ENCODE measurements around the gene MPL.

MPL gene

DNA sequence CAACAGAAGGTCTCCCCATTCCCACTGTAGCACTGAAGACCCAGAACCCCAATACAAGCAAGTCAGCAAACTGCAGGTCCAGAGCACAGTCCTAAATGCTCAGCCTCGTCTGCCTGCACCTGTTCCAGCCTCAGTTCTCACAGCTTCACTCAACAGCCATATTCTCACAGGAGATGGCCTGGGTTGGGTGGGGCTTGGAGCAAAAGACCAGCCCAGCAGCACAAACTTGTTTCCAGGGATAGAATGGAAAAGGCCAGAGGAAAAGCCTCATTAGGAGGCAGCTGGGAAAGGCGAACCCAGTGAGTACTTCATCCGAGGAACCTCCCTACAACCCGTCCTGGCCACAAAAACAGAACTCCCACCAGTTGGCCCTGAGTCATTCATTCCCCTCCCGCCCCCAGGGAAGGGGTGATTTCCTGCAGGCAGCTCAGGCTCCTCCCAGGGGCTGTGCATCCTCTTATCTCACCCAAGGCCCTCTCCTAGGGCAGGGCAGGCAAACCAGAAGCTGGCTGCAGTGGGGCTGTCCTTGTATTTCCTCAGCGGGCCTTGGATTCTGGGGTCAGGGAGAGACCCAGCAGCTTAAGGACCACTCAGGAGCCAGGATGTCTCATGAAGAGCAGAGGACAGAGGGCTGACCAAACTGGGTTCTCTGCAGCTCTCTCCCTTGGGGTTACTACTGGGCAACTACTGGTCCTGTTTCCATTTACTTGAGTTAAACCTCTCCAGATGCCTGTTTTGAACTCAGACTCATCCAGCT, 7.4 kb upstream of the MPL start:
- H3K9ac ChIP-seq (ENCODE audit: low read length), result no peak overlapping the region
- H3K27ac ChIP-seq (ENCODE audit: low read depth, low read length), result no peak overlapping the region
- H3K27me3 ChIP-seq (ENCODE audit: control insufficient read depth, insufficient read depth, low read length), result no peaks in the 10 kb centered on the region
- peaks cover 16% of the 10 kb centered on the region for H3K9me3 ChIP-seq (ENCODE audit: control insufficient read depth, insufficient read depth, low read depth, low read length)
- no peak overlapping the region for H3K4me3 ChIP-seq (ENCODE audit: low read depth, low read length)
- H3K36me3 ChIP-seq (ENCODE audit: control insufficient read depth, insufficient read depth, low read length), result no peaks in the 10 kb centered on the region
- H3K4me1 ChIP-seq (ENCODE audit: control insufficient read depth, insufficient read depth, low read length), result peaks cover 13% of the 10 kb centered on the region

DNA sequence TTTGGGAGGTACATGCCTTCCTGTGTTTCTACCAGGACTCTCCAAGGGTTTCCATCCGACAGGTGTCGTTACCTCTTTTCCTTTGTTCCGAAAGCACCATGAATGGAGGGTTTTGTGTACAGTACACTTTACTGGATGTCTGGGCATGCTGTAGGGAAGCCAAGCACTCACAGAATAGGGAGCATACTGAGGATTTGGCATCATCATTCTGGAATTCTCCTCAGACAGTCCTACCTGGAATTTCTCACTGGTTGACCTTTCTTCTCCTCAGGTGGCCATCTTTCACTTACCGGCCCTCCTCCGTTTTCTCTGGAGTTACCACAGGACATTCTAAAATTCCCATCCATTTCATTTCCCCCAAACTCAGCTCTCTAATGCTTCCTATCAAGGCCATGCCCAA, 5.9 kb upstream of the MPL start:
- Histone ChIP-seq H3K9ac (ENCODE audit: low read length) (no peak overlapping the region), H3K27ac (ENCODE audit: low read depth, low read length) (no peak overlapping the region), H3K4me3 (ENCODE audit: low read depth, low read length) (no peak overlapping the region), H3K36me3 (ENCODE audit: control insufficient read depth, insufficient read depth, low read length) (no peaks in the 10 kb centered on the region), H3K4me1 (ENCODE audit: control insufficient read depth, insufficient read depth, low read length) (peaks cover 13% of the 10 kb centered on the region), H3K9me3 (ENCODE audit: control insufficient read depth, insufficient read depth, low read depth, low read length) (peaks cover 13% of the 10 kb centered on the region), H3K27me3 (ENCODE audit: control insufficient read depth, insufficient read depth, low read length) (no peaks in the 10 kb centered on the region)

DNA sequence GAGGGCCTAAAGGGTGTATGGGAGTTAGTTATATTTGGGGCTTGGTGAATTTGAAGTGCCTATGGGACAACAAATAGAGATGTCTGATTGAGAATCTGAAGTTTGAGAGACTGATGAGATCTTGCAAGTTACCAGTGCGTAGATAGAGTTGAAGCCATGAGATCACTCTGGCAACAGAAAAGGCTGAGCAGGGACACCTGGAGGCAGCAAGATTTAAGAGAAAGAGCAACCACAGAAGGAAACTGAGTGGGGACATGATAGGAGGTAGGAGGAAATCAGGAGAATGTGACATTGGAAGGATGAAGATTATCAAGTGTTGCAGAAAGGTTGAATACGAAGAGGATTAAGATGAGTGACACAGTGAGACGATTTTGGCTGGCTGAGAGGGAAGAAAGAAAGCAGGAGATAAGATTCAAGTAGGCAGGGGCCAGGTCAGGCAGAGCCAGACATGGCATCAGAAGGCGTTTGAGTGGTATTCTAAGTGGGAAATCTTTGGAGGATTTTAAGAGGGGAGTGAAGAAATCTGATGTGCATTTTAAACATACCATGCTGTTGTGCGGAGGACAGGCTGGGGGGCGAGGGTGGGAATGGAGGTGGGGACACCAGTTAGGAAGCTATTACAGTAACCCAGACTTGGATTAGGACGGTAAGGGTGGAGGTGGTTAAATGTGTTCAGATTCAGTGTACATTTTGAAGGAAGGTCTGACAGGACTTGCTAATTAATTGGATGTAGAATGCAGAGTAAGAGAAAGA, 3.0 kb upstream of the MPL start:
- peaks cover 13% of the 10 kb centered on the region for H3K4me1 ChIP-seq (ENCODE audit: control insufficient read depth, insufficient read depth, low read length)
- H3K27me3 ChIP-seq (ENCODE audit: control insufficient read depth, insufficient read depth, low read length), result no peaks in the 10 kb centered on the region
- no peak overlapping the region for H3K9ac ChIP-seq (ENCODE audit: low read length)
- H3K9me3 ChIP-seq (ENCODE audit: control insufficient read depth, insufficient read depth, low read depth, low read length), result no peaks in the 10 kb centered on the region
- H3K27ac ChIP-seq (ENCODE audit: low read depth, low read length), result no peak overlapping the region
- no peak overlapping the region for H3K4me3 ChIP-seq (ENCODE audit: low read depth, low read length)
- no peaks in the 10 kb centered on the region for H3K36me3 ChIP-seq (ENCODE audit: control insufficient read depth, insufficient read depth, low read length)

DNA sequence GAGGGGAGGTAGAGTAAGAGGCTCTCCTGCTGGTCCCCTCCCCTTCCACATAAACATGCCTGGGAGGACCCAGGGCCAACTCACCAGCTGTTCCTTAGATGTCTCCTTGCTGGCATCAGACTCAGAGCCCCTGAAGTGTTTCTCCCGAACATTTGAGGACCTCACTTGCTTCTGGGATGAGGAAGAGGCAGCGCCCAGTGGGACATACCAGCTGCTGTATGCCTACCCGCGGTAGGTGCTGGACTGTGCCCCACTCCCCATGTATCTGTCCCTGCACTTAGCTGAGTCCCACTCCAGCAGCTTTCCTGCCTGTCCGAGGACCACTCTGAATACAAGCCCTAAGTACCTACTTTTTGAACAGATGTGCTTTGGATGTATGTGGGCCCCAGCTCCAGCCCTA, 383 bp downstream of the MPL start:
- H3K4me1 ChIP-seq (ENCODE audit: control insufficient read depth, insufficient read depth, low read length), result no peaks in the 10 kb centered on the region
- no peak overlapping the region for H3K4me3 ChIP-seq (ENCODE audit: low read depth, low read length)
- no peaks in the 10 kb centered on the region for H3K27me3 ChIP-seq (ENCODE audit: control insufficient read depth, insufficient read depth, low read length)
- no peaks in the 10 kb centered on the region for H3K9me3 ChIP-seq (ENCODE audit: control insufficient read depth, insufficient read depth, low read depth, low read length)
- no peak overlapping the region for H3K9ac ChIP-seq (ENCODE audit: low read length)
- no peaks in the 10 kb centered on the region for H3K36me3 ChIP-seq (ENCODE audit: control insufficient read depth, insufficient read depth, low read length)
- no peak overlapping the region for H3K27ac ChIP-seq (ENCODE audit: low read depth, low read length)

DNA sequence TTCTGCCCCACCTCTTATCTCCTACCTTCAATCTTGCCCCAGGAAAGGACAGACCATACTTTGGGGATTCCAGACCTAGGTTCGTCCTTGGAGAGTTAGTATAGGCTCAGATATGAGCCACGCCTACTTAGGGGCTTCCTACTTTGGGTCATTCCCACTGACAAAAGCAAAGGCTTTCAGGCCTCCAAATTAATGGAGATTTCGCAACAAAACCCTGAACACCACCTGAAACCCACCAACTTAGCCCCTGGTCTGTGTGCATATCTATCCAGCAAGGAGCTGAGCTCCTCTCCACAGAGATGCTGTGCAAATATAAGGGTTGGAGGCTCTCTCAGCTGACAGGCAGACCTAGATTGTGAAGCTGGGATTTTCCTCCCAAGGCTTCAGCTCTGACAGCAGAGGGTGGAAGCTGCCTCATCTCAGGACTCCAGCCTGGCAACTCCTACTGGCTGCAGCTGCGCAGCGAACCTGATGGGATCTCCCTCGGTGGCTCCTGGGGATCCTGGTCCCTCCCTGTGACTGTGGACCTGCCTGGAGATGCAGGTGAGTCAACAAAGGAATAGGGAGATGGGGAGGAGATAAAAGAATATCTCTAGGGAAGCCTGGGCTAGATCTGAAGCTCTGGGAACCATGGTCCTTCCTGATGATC, 2.1 kb downstream of the MPL start:
- Histone ChIP-seq H3K4me3 (ENCODE audit: low read depth, low read length) (no peak overlapping the region), H3K36me3 (ENCODE audit: control insufficient read depth, insufficient read depth, low read length) (no peaks in the 10 kb centered on the region), H3K27me3 (ENCODE audit: control insufficient read depth, insufficient read depth, low read length) (no peaks in the 10 kb centered on the region), H3K9ac (ENCODE audit: low read length) (no peak overlapping the region), H3K9me3 (ENCODE audit: control insufficient read depth, insufficient read depth, low read depth, low read length) (no peaks in the 10 kb centered on the region), H3K4me1 (ENCODE audit: control insufficient read depth, insufficient read depth, low read length) (peaks cover 3% of the 10 kb centered on the region; the same call in 1 of the 2 replicates), H3K27ac (ENCODE audit: low read depth, low read length) (no peak overlapping the region)

DNA sequence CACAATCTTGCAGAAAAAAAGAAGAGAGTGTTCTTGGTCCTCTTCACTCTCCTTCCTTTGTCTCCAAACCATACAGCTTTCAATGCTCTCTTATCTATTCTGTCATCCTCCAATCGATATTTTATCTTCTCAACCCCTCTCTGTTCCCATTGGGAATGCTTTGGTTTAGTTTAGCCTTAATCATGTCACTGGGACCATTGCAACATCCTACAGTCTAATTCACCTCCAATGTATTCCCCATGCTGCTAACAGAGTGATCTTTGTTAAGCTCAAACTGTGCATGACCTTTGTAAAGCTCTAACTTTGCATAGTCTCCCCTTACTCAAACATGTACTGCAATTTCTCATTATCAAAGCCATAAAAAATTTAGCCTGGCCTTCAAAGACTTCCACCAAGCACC, 2.9 kb downstream of the MPL start:
- Histone ChIP-seq H3K9ac (ENCODE audit: low read length) (no peak overlapping the region), H3K27ac (ENCODE audit: low read depth, low read length) (no peak overlapping the region), H3K4me3 (ENCODE audit: low read depth, low read length) (no peak overlapping the region), H3K4me1 (ENCODE audit: control insufficient read depth, insufficient read depth, low read length) (peaks cover 3% of the 10 kb centered on the region; the same call in 1 of the 2 replicates), H3K36me3 (ENCODE audit: control insufficient read depth, insufficient read depth, low read length) (no peaks in the 10 kb centered on the region), H3K9me3 (ENCODE audit: control insufficient read depth, insufficient read depth, low read depth, low read length) (no peaks in the 10 kb centered on the region), H3K27me3 (ENCODE audit: control insufficient read depth, insufficient read depth, low read length) (no peaks in the 10 kb centered on the region)

DNA sequence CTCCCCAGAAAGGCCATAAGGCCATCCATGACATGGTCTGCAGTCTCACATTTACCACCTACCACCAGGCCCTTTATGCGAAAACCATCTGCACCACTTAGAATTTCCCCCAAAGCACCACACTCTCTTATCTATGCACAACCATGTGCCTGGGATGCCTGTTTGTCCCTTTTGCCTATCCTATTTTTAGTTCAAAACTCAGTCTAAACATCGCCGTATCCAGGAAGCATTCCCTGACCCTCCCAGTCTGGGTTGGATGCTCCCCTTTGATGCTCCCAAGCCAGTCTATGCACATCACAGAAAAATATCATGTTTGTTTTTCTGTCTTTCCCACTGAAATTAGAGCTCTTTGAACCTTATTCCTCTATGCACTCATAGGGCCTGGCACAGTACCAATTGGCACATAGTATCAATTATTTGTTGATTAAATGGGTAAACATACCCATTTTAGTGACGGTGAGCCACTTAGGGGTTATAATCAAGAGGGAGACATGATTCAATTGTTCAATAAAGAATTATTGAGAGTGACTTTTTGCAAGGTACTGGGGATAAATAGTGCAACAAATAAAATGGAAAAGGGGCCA, 6.7 kb downstream of the MPL start:
- no peak overlapping the region for H3K27ac ChIP-seq (ENCODE audit: low read depth, low read length)
- no peak overlapping the region for H3K4me3 ChIP-seq (ENCODE audit: low read depth, low read length)
- peaks cover 15% of the 10 kb centered on the region for H3K4me1 ChIP-seq (ENCODE audit: control insufficient read depth, insufficient read depth, low read length)
- no peak overlapping the region for H3K9ac ChIP-seq (ENCODE audit: low read length)
- H3K36me3 ChIP-seq (ENCODE audit: control insufficient read depth, insufficient read depth, low read length), result no peaks in the 10 kb centered on the region
- H3K9me3 ChIP-seq (ENCODE audit: control insufficient read depth, insufficient read depth, low read depth, low read length), result no peaks in the 10 kb centered on the region
- H3K27me3 ChIP-seq (ENCODE audit: control insufficient read depth, insufficient read depth, low read length), result peaks cover 4% of the 10 kb centered on the region; the same call in 1 of the 2 replicates

DNA sequence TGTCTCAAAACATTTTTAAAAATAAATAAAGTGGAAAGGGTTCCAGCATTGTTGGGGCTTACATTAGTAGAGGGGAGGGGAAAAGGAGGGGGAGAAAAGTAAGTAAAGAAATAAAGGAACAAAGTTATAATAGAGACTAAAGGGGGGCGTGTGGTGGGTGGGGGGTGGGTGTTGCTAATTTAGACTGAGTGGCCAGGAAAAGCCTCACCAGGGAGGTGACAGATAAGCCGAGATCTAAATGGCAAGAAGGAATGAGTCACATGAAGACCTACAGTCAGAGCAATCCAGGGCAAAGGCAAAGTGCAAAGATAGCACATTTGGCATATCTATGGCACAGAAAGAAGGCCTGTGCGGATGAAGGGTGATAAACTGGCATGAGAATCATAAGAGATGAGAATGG, 7.5 kb downstream of the MPL start:
- H3K27ac ChIP-seq (ENCODE audit: low read depth, low read length), result no peak overlapping the region
- no peak overlapping the region for H3K4me3 ChIP-seq (ENCODE audit: low read depth, low read length)
- no peaks in the 10 kb centered on the region for H3K36me3 ChIP-seq (ENCODE audit: control insufficient read depth, insufficient read depth, low read length)
- H3K9ac ChIP-seq (ENCODE audit: low read length), result no peak overlapping the region
- peaks cover 4% of the 10 kb centered on the region; the same call in 1 of the 2 replicates for H3K27me3 ChIP-seq (ENCODE audit: control insufficient read depth, insufficient read depth, low read length)
- H3K4me1 ChIP-seq (ENCODE audit: control insufficient read depth, insufficient read depth, low read length), result peaks cover 21% of the 10 kb centered on the region
- no peaks in the 10 kb centered on the region for H3K9me3 ChIP-seq (ENCODE audit: control insufficient read depth, insufficient read depth, low read depth, low read length)

DNA sequence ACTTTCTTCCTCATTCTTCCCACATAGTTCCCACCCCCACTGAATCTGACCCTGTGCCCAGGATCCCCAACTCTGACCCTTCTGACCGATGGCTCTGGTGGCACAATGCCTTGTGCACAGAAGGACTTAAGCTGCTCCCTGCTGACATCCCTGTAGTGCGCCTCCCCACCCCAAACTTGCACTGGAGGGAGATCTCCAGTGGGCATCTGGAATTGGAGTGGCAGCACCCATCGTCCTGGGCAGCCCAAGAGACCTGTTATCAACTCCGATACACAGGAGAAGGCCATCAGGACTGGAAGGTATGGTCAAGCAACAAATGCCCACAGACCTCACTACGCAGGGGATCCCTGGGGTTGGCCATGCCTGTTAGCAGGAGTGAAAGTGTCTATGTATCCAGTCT, 9.0 kb downstream of the MPL start:
- Histone ChIP-seq H3K27me3 (ENCODE audit: control insufficient read depth, insufficient read depth, low read length) (peaks cover 4% of the 10 kb centered on the region; the same call in 1 of the 2 replicates), H3K36me3 (ENCODE audit: control insufficient read depth, insufficient read depth, low read length) (no peaks in the 10 kb centered on the region), H3K9me3 (ENCODE audit: control insufficient read depth, insufficient read depth, low read depth, low read length) (no peaks in the 10 kb centered on the region), H3K4me3 (ENCODE audit: low read depth, low read length) (no peak overlapping the region), H3K9ac (ENCODE audit: low read length) (no peak overlapping the region), H3K4me1 (ENCODE audit: control insufficient read depth, insufficient read depth, low read length) (peaks cover 25% of the 10 kb centered on the region), H3K27ac (ENCODE audit: low read depth, low read length) (no peak overlapping the region)

DNA sequence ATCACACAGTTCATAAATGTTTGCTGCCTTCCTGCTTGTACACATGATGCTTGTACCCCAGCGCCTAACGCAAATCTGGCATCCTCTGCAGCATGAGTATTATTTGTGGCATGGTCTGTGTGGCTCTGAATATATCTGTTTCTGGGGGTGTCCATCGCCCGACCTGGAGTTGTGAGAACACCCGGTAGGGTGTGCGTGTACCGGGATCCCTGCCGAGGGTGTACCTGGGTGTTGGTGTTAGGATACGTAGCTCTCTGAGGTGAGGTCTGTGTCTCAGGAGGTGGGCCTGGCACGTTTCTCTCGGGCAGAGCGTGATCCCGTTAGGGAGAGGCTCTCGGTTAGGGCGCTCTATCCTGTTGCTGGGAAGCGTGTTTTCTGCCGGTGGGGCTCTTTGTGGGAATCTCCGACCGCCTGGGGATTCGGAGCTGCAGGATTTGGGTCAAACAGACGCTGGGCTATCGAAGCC, 10.8 kb downstream of the MPL start:
- Histone ChIP-seq H3K4me3 (ENCODE audit: low read depth, low read length) (peak overlapping the region; percentile 87), H3K36me3 (ENCODE audit: control insufficient read depth, insufficient read depth, low read length) (no peaks in the 10 kb centered on the region), H3K27ac (ENCODE audit: low read depth, low read length) (peak overlapping the region; percentile 57), H3K9ac (ENCODE audit: low read length) (peak overlapping the region; percentile 69), H3K9me3 (ENCODE audit: control insufficient read depth, insufficient read depth, low read depth, low read length) (no peaks in the 10 kb centered on the region), H3K4me1 (ENCODE audit: control insufficient read depth, insufficient read depth, low read length) (peaks cover 25% of the 10 kb centered on the region), H3K27me3 (ENCODE audit: control insufficient read depth, insufficient read depth, low read length) (peaks cover 4% of the 10 kb centered on the region; the same call in 1 of the 2 replicates)

Measured in HUES6 (cell line).